LoVo (cell line): ENCODE results near the gene THAP3.
"Not testable (repeated sequence)": the region's sequence is repeated elsewhere in the genome, so short reads cannot be mapped to it uniquely, and the experiment has no call there.

Experiments used
- DNase-seq: peaks from one replicate; pipeline ENCODE4 v3.0.0-alpha.2; 2016; ENCODE audit warnings: low spot score

Gene THAP3

DNA sequence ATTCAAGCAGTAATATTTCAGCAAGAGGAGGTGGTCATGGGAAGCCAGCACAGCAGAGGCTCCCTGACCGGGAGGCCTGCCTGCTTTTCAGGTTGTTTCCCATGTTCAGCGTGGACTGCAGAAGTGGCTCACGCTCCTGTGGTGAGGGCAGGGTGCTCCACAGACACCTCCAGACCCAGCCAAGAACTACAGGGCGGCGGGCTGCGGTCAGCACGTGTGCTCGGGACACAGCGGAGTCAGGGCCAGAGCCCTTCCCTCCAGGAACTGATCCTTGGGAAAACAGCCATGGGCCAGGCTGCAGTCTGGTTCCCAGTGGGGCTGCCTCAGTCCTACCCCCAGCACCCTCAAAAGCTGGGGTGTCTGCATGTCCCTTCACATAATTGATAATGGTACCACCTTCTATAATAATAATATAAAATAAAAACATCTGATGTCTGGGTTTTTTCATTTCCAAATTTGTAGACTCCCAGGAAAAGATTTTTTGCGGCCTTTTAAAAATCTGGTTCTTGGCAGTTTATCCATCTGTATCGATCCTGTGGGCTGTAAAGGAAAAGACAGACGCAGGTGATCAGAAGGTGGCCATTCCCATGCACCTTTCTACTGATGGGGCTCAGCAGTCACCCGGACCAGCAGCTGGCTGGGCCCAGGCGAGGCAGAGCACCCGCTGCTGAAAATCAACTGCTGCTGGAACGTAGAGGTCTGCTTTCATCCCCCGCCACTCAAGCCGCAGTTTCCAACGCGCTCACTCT is 10.7 kb downstream of the THAP3 start:
- DNase-seq = no peak

DNA sequence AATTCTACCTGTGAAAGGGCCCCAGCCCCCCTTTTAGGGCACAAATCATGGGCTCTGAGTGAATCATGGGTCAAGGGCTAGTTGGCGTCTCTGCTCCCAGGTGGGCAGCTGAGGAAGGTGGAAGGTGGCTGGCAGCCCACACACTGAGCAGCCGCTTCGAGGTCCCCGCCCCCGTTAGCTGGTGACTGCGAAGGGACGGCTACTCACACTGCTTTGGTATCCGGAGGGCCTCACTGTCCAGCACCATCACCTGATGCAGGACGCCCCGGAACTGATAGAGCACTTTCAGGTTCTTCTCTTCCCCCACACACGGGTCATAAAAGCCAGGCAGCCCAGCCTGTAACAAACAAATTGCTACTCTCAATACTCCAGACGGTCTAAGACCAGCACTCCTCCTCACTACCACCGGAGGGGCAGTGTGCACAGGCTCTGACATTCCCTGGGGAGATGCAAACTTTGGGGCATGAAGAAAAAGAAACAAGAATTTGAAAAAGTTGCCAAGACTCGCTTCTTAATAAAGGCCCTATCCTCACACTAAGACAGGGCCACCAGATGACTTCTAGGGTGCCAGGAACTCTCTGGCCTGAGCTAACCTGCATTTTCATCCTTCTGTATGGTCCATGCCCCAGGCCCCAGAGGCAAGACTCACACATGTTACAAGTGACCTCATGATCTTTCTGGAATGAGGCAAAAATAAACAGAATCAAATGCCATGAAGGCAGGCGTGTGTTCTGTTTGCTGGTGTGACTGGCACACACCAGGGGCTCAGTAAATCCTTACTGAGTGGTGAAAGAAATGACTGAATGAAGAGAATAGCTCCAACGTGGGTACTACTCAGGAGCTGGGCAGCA is 11.5 kb downstream of the THAP3 start:
- DNase-seq = no peak

- not testable (repeated sequence) for DNase-seq
Observed at GRCh38 chr1:6636778-6637177, 12.1 kb downstream of the THAP3 start.

- DNase-seq = no peak
Observed at GRCh38 chr1:6637770-6638169, 13.1 kb downstream of the THAP3 start.

- no peak for DNase-seq
Observed at GRCh38 chr1:6638226-6638625, 13.6 kb downstream of the THAP3 start.

DNA sequence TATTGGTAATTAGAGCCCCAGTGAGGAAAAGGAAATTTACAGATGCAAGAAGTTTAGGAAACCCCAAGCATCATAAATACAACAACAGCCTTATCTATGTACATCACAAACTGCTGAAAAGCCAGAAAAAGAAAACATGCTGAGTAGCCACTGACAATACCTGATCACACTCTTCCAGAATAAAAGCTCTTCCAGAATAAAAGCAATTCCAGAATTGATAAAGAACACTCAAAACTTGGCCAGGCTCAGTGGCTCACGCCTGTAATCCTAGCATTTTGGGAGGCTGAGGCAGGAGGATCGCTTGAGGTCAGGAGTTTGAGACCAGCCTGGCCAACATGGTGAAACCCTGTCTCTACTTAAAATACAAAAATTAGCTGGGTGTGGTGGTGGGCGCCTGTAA is 16.2 kb downstream of the THAP3 start:
- DNase-seq = not testable (repeated sequence)

- no peak for DNase-seq
Observed at GRCh38 chr1:6645018-6645417, 20.4 kb downstream of the THAP3 start.

DNA sequence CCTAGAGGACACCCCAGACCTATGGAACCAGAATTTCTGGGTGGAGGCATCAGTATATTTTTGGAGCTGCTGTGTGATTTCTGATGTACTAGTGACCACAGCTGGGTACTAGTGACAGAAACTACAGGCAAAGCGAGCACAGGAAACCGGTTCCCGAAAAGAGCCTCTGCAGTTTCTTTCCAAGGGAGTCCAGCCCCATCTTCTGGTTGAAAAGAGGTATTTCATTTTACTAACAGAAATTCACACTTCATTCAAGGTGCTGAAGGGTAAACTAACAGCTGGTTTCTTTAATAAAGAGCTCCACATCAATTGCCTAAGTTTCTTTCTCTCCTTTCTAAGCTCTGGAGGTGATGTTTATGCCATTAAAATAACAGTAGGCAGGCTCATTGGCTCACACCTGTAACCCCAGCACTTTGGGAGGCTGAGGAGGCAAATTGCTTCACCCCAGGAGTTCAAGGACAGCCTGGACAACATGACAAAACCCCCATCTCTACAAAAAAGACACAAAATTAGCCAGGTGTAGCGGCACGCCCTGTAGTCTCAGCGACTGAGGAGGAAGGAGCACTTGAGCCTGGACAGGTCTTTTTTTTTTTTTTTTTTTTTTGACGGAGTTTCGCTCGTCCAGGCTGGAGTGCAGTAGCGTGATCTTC is 22.0 kb downstream of the THAP3 start:
- DNase-seq = peak; percentile 12

GRCh38 chr1:6648556-6648955 is 23.9 kb downstream of the THAP3 start:
- no peak for DNase-seq

DNA sequence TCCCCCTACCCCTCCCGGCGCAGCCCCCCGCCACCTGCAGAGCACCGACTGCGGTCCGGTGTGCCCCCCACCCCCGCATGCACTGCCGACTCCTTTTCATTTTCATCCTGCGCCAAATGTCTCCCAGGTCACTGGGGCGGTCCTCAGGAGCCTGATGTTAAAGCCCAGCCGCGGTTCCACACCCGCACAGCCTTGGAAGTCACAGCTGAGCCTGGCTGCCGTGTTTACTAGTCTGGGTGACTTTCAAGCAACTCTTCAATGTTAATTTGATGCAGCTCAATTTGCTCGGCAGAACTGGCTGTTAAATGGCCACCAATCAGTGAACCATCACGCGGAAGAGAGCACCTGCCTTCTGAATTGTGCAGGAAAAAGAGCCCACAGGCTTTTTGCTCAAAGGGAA is 27.2 kb downstream of the THAP3 start:
- no peak for DNase-seq

DNA sequence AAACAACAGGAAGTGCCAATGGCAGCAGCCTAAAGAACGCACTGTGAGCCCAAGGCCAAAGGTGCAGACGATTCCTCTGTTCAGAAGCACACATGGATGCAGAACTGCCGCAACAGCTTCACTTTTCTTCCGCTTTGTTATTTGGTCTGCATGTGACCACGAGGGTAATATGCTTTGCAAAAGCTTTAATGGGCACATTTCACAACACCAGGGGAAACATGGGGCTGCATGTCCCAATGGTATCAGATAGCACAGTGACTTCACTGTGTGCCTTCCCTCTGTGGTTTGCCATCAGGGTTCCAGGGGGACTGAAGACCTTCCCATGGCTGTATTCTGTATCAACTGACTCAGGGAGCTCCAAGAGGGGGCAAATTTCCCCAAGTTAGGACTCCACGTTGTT is 28.3 kb downstream of the THAP3 start:
- DNase-seq = no peak

DNA sequence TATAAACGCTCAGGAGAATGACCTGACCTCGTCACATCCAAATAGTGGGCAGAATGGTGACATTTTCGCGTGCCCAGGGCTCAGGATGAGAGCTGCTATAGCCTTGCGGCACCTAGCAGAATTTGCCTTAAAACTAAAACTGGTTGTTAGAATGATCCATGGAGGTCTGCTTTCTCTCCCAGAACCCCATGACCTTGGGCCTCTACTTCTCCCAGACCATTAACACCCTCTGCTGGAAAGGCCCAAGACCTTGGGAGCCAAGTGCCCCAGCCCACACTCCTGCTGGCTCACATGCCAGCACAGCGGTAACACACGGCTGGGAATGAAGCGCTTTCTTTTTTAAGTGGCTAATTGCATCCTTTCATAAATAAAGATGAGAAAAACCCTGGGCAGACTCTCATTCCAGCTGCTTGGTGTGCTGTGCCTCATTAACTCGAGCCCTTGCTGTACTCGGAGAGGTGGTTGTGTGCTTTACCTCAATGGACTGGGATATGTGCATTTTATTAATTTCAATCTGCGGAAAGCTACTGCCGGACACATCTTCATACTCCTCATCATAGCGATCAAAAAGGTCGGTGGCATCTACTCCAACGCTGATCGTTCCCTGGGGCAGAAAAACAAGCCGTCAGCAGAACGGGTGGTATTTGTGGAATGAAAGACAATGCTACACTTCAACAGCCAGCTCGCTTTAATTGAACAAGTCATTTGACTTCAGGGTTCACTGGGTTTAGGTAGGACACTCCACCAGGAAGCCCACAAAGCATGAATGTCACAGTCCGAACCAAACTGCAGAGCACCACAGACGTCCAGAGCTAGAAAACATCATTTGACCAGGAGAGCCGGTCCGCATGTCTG is 29.0 kb downstream of the THAP3 start:
- DNase-seq = no peak

DNA sequence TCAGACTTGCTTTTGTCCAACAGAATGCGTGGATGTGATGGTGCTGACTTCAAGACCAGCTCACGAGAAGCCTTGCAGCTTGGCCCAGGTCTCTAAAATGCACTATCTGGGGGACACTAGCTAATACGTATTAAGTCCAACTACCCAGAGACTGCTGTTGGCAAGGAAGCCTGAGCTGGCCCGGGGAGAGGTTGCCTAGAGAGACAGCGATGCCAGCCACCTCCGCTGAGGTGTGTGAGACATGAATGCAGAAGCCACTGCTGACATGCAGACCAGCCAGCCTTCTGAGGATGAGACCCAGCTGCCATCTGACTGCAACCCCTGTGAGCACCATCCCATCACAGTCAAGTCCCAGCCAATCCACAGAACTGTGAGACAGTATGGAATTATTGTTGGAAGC is 32.5 kb downstream of the THAP3 start:
- no peak for DNase-seq

- no peak for DNase-seq
Observed at GRCh38 chr1:6658359-6659060, 33.8 kb downstream of the THAP3 start.

DNA sequence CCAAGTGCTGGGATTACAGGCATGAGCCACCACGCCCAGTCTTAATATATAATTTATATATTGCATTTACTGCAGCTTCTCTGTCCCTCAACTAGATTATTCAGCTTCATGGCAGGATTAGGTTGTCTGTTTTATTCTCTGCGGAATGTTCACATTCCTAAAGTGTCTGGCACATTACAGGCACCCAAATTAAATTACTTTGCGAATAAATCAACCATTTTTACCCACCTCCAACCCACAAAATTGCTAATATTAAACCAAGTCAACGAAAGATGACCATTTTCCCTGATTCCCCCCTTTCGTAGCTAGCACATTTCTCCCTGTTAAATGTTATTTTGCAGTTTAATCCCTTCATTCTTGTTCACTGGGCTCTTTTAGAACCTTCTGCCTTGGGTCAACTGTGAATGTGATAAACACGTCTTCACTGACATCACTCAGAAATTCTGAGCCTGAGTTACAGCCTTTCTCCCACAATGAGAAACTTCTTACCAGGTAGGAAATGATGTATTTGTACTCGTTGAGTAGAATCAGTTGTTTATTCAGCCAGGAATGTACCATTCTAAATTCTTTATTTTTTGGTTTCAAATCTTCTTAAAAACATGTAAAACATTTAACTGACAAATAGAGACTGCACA is 35.9 kb downstream of the THAP3 start:
- DNase-seq = no peak

GRCh38 chr1:6662468-6662867 is 37.8 kb downstream of the THAP3 start:
- not testable (repeated sequence) for DNase-seq

DNA sequence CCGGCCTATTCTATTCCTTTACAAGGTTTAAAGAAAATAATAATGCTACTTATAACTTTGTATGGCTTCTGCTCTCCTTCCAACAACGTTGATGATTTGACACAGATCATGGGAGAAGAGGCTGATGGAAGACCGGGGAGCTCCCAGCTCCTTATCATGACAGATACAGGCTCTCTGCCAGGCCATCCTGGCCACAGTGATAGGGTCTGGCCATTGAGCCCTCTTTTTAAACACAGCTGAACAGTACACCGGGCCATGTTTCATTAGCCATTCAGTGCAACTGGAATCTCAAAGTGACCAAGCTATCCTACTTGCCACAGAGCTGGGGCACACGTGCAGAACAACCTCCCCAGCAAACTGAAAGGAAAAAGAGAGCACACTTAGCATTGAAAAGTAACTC is 42.0 kb downstream of the THAP3 start:
- DNase-seq = no peak

GRCh38 chr1:6667139-6667538 is 42.5 kb downstream of the THAP3 start:
- no peak for DNase-seq

DNA sequence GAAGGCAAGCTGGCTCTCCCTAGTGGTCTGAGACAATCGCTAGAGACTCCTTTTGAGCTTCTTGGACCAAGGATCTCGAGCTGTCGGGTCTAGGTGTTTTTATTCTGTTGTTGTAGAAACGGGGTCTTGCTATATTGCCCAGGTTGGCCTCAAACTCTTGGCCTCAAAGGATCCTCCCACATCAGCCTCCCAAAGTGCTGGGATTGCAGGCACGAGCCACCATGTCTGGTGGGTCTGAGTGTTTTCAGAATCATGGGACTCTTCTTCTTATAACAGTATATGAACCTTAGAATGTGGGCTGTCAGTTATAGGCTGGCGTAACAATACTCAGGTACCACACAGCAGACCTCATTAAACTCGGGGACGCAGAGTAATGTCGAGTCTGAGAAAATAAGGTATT is 43.8 kb downstream of the THAP3 start:
- no peak for DNase-seq

GRCh38 chr1:6672558-6672957 is 47.9 kb downstream of the THAP3 start:
- no peak for DNase-seq
